GM18870 (cell line): ENCODE data around the gene CDH23.

Source experiments
- ATAC-seq: cut with Tn5 transposase; IDR thresholded peaks from one replicate; pipeline ENCODE4 v1.9.1; 2021; ENCODE audit warnings: moderate library complexity; ENCODE audit not compliant: unreplicated experiment

The CDH23 gene

GRCh38 chr10:71778071-71778825 lies 381.5 kb downstream of the CDH23 start:
- ATAC-seq: no peak

DNA sequence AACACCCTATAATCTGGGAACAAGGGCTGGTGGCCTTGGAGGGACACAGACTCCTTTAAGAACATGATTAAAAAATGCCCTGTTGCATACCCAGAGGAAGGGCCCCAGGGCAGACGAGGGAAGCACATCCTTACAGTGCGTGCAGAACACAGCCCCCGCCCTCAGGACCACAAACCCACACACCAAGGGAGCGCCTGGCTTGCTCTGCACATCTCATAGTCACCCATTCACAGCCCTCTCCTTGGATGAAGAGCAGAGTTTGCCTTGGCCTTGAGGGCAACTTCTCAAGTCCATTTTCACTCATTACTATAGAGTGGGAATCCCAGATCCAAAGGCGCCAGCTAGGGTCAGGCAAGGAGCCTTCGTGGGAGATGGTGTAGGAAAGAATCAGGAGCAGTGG lies 382.9 kb downstream of the CDH23 start:
- ATAC-seq: no peak

- no peak for ATAC-seq
These were observed 383.4 kb downstream of the CDH23 start for GRCh38 chr10:71780156-71780555.

DNA sequence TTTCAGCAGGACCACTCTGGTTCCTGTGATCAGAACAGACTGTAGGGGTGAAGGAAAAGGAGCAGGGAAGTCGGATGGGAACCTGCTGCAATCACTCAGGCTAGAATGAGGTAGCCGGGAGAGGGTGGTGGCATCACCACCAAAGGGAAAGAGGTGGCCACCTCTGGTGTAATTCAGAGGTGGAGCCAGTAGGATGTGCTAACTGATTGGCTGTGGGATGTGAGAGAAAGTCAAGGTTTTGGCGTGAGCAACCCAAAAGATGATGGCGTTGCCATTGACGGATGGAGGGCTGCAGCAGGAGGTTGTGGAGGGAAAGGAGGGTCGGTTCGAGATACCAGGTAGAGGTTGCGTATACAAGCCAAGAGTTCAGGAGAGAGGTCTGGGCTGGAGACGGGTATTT lies 384.0 kb downstream of the CDH23 start:
- no peak for ATAC-seq

DNA sequence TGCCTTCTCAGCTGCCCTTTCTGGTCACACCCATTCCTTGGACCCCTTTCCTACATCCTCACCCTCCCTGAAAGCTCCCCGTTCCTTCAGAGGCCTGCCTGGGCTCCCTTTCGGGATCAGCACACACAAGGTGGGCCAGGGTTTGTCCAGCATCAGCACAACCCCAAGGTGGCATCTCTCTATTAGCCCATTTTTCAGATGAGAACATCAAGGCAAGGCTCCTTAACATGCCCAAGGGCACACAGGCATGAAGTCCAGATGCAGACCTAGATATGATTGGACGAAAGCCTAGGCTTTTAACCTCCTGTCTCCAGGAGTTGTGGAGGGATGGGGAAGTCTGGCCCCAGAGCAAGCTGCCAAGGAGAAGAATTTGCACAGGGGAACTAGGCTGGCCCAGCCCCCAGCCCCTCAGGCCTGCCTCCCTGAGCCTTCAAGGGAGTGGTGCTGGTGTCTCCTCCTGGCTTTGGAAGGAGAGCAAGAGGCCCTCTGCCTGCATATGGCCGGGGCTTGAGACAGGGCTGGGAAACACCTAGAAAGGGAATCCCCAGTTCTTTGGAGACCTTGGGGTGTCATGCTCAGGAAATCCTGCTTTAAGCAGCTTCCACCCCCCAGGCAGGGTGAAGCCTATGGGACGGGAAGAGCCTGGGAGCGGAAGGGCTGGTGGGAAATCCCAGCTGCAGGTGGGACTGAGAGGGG lies 385.6 kb downstream of the CDH23 start:
- ATAC-seq: no peak

- no peak for ATAC-seq
These were observed 386.3 kb downstream of the CDH23 start for GRCh38 chr10:71782917-71783490.

DNA sequence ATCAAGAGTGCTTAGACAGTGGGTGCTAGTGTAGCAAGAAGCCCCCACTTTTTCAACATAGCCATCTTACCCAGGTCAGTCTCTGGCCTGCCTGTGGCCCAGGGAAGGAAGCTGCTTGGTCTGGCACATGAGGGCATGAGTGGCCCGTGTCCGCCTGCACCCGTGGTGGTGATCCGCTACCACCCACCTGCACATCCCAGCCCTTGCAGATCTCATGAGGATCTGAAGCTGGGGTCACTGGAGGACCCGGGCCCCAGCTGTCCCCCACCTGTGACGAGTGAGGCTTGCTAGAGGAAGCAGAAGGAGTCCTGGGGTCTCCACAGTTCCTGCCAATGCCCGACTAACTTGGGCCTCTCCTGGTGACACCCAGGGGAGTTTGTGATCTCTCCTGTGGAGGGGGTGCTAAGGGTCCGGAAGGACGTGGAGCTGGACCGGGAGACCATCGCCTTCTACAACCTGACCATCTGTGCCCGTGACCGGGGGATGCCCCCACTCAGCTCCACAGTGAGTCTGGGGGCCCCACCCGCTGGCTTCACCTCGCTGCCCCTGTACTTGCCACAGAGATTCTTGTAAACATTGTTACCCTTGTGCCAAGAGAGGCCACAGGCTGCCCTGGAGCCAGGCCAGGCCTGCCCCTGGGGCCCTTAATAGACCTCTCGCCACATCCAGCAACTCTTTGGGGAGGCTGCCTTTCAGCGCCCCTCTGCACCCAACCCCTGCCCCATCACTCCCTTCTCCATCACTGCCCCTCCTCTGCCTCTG lies 387.4 kb downstream of the CDH23 start:
- ATAC-seq: no peak

DNA sequence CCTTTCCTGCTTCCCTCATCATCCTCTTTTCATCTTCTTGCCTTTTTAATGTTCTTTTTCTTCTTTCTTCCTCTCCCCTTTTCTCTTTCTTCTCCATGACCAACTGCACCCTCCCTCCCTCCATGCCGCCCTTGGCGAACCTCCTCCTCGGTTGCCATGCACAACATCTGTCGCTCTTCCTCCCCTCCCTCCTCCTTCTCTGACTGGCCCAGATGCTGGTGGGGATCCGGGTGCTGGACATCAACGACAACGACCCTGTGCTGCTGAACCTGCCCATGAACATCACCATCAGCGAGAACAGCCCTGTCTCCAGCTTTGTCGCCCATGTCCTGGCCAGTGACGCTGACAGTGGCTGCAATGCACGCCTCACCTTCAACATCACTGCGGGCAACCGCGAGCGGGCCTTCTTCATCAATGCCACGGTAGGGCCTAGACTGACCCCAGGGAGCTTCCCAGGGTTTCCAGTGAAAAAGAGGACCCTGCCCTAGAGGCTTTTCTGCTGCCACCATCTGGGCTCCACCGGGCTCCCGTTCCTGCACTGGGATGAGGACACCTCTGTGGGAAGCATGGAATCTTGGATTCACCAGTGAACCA lies 388.1 kb downstream of the CDH23 start:
- ATAC-seq: no peak

DNA sequence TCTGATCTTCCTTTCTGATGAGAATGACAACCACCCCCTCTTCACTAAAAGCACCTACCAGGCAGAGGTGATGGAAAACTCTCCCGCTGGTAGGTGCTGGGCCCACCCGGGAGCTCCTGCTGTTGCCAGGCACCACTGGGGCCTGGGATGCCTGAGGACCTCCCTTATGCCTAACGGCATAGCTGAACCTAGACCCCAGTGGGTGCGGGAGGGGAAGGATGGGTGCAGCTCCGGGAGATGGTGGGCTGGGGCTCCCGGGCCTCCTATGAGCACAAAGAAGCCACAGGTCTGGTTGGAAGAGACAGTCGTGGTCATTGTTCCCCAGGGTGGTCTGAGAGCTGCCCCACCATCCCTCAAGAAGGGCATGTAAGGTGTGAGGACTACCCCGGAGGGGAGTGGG lies 392.2 kb downstream of the CDH23 start:
- no peak for ATAC-seq

DNA sequence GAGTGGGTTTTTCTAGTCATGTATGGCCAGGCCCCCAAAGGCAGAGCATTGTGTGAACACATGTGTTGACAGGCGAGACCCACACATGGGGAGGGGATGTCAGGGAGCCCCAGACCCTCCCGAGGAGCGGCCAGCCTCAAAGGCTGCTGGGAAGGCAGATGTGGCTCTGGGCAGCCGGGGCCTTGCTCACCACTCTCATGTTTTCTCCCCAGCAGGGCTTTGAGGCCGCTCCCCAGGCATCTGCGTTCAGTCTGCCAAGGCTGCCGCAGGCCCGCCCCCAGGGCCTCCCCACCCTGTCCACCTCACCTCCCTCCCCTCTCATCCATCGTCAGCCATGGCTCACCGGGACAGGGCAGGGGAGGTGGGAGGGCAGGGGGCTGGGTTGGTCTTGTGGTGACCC lies 393.2 kb downstream of the CDH23 start:
- ATAC-seq: no peak

- no peak for ATAC-seq
These were observed 394.2 kb downstream of the CDH23 start for GRCh38 chr10:71790749-71791440.

- no peak for ATAC-seq
These were observed 398.5 kb downstream of the CDH23 start for GRCh38 chr10:71795248-71795647.

- ATAC-seq: no peak
These were observed 400.2 kb downstream of the CDH23 start for GRCh38 chr10:71796749-71797405.

- no peak for ATAC-seq
These were observed 401.0 kb downstream of the CDH23 start for GRCh38 chr10:71797533-71798307.

DNA sequence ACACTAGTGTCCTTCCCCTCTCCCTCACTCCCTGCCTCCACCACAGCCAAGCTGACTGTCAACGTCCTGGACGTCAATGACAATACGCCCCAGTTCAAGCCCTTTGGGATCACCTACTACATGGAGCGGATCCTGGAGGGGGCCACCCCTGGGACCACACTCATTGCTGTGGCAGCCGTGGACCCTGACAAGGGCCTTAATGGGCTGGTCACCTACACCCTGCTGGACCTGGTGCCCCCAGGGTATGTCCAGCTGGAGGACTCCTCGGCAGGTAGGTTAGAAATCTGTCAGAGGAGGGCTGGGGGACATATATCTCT lies 401.5 kb downstream of the CDH23 start:
- no peak for ATAC-seq

DNA sequence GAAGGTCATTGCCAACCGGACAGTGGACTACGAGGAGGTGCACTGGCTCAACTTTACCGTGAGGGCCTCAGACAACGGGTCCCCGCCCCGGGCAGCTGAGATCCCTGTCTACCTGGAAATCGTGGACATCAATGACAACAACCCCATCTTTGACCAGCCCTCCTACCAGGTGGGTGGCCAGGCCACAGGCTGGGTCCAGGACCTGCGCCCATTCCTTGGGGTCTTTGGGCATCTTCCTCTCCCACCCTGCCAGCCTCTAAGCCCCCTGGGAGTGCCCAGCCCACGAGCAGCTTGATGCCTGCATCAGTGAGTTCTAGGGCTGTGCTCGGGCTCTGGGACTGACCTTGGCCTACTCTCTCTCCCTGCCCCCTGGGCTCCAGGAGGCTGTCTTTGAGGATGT lies 402.4 kb downstream of the CDH23 start:
- ATAC-seq: no peak

GRCh38 chr10:71799608-71800453 lies 403.1 kb downstream of the CDH23 start:
- no peak for ATAC-seq

- ATAC-seq: peak; percentile 83
These were observed 404.6 kb downstream of the CDH23 start for GRCh38 chr10:71801361-71801760.

DNA sequence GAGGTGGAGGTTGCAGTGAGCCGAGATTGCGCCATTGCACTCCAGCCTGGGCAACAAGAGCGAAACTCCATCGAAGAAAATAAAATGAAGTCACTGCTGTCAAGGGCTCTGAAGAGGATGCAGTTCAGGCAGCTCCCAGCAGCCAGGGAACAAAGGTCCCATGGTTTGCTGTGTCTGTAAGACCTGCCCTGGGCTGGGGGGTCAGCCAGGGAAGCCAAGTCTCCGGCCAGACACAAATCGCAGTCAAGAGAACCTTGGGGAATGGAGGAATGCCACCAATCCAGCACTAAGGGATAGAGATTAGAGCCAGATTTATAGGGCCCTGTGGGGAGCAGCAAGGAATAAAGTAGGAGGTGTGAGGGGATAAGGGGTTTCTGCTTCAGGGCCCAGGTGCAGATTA lies 405.5 kb downstream of the CDH23 start:
- ATAC-seq: no peak
